Measurements from ENCODE around the gene MLST8.

Gene MLST8

GRCh38 chr16:2165861-2166260 is 39.4 kb upstream of the MLST8 start:
- Histone ChIP-seq H3K36me3 (ENCODE audit: control insufficient read depth, insufficient read depth, low read length) (peaks cover 10% of the 10 kb centered on the region), H3K4me1 (ENCODE audit: control insufficient read depth, insufficient read depth, low read length) (peaks cover 35% of the 10 kb centered on the region), H3K27me3 (ENCODE audit: control insufficient read depth, insufficient read depth, low read length) (no peaks in the 10 kb centered on the region), H3K4me3 (ENCODE audit: low read length) (no peak overlapping the region), H3K9me3 (ENCODE audit: control insufficient read depth, low read length) (no peaks in the 10 kb centered on the region), H3K9ac (ENCODE audit: low read length) (no peak overlapping the region)

GRCh38 chr16:2166263-2167067 is 38.8 kb upstream of the MLST8 start:
- H3K36me3 ChIP-seq (ENCODE audit: control insufficient read depth, insufficient read depth, low read length): peaks cover 10% of the 10 kb centered on the region
- H3K4me1 ChIP-seq (ENCODE audit: control insufficient read depth, insufficient read depth, low read length): peaks cover 29% of the 10 kb centered on the region
- H3K4me3 ChIP-seq (ENCODE audit: low read length): no peak overlapping the region
- H3K27me3 ChIP-seq (ENCODE audit: control insufficient read depth, insufficient read depth, low read length): no peaks in the 10 kb centered on the region
- H3K9ac ChIP-seq (ENCODE audit: low read length): no peak overlapping the region
- H3K9me3 ChIP-seq (ENCODE audit: control insufficient read depth, low read length): no peaks in the 10 kb centered on the region

GRCh38 chr16:2167068-2167638 is 38.1 kb upstream of the MLST8 start:
- Histone ChIP-seq H3K4me3 (ENCODE audit: low read length) (no peak overlapping the region), H3K9ac (ENCODE audit: low read length) (no peak overlapping the region), H3K27me3 (ENCODE audit: control insufficient read depth, insufficient read depth, low read length) (no peaks in the 10 kb centered on the region), H3K9me3 (ENCODE audit: control insufficient read depth, low read length) (no peaks in the 10 kb centered on the region), H3K36me3 (ENCODE audit: control insufficient read depth, insufficient read depth, low read length) (peaks cover 10% of the 10 kb centered on the region), H3K4me1 (ENCODE audit: control insufficient read depth, insufficient read depth, low read length) (peaks cover 22% of the 10 kb centered on the region)

- peaks cover 16% of the 10 kb centered on the region for H3K36me3 ChIP-seq (ENCODE audit: control insufficient read depth, insufficient read depth, low read length)
- no peaks in the 10 kb centered on the region for H3K27me3 ChIP-seq (ENCODE audit: control insufficient read depth, insufficient read depth, low read length)
- H3K4me3 ChIP-seq (ENCODE audit: low read length): no peak overlapping the region
- no peak overlapping the region for H3K9ac ChIP-seq (ENCODE audit: low read length)
- no peaks in the 10 kb centered on the region for H3K9me3 ChIP-seq (ENCODE audit: control insufficient read depth, low read length)
- peaks cover 7% of the 10 kb centered on the region for H3K4me1 ChIP-seq (ENCODE audit: control insufficient read depth, insufficient read depth, low read length)
Observed at GRCh38 chr16:2170080-2170479, 35.2 kb upstream of the MLST8 start.

- H3K9me3 ChIP-seq (ENCODE audit: control insufficient read depth, low read length): no peaks in the 10 kb centered on the region
- no peak overlapping the region for H3K4me3 ChIP-seq (ENCODE audit: low read length)
- peaks cover 16% of the 10 kb centered on the region for H3K36me3 ChIP-seq (ENCODE audit: control insufficient read depth, insufficient read depth, low read length)
- H3K9ac ChIP-seq (ENCODE audit: low read length): no peak overlapping the region
- no peaks in the 10 kb centered on the region for H3K27me3 ChIP-seq (ENCODE audit: control insufficient read depth, insufficient read depth, low read length)
- peaks cover 7% of the 10 kb centered on the region for H3K4me1 ChIP-seq (ENCODE audit: control insufficient read depth, insufficient read depth, low read length)
Observed at GRCh38 chr16:2170587-2171435, 34.4 kb upstream of the MLST8 start.

GRCh38 chr16:2171601-2172178 is 33.6 kb upstream of the MLST8 start:
- no peak overlapping the region for H3K4me3 ChIP-seq (ENCODE audit: low read length)
- H3K9ac ChIP-seq (ENCODE audit: low read length): no peak overlapping the region
- H3K9me3 ChIP-seq (ENCODE audit: control insufficient read depth, low read length): no peaks in the 10 kb centered on the region
- peaks cover 7% of the 10 kb centered on the region for H3K4me1 ChIP-seq (ENCODE audit: control insufficient read depth, insufficient read depth, low read length)
- no peaks in the 10 kb centered on the region for H3K27me3 ChIP-seq (ENCODE audit: control insufficient read depth, insufficient read depth, low read length)
- peaks cover 10% of the 10 kb centered on the region for H3K36me3 ChIP-seq (ENCODE audit: control insufficient read depth, insufficient read depth, low read length)

- Histone ChIP-seq H3K4me3 (ENCODE audit: low read length) (no peak overlapping the region), H3K27me3 (ENCODE audit: control insufficient read depth, insufficient read depth, low read length) (no peaks in the 10 kb centered on the region), H3K9me3 (ENCODE audit: control insufficient read depth, low read length) (no peaks in the 10 kb centered on the region), H3K36me3 (ENCODE audit: control insufficient read depth, insufficient read depth, low read length) (peaks cover 9% of the 10 kb centered on the region), H3K4me1 (ENCODE audit: control insufficient read depth, insufficient read depth, low read length) (peaks cover 7% of the 10 kb centered on the region), H3K9ac (ENCODE audit: low read length) (no peak overlapping the region)
Observed at GRCh38 chr16:2172688-2173335, 32.4 kb upstream of the MLST8 start.

- H3K9ac ChIP-seq (ENCODE audit: low read length): no peak overlapping the region
- no peaks in the 10 kb centered on the region for H3K27me3 ChIP-seq (ENCODE audit: control insufficient read depth, insufficient read depth, low read length)
- no peaks in the 10 kb centered on the region for H3K9me3 ChIP-seq (ENCODE audit: control insufficient read depth, low read length)
- H3K4me1 ChIP-seq (ENCODE audit: control insufficient read depth, insufficient read depth, low read length): peaks cover 7% of the 10 kb centered on the region
- H3K36me3 ChIP-seq (ENCODE audit: control insufficient read depth, insufficient read depth, low read length): peaks cover 6% of the 10 kb centered on the region
- H3K4me3 ChIP-seq (ENCODE audit: low read length): no peak overlapping the region
Observed at GRCh38 chr16:2173366-2173765, 31.9 kb upstream of the MLST8 start.

- H3K9ac ChIP-seq (ENCODE audit: low read length): no peak overlapping the region
- H3K4me1 ChIP-seq (ENCODE audit: control insufficient read depth, insufficient read depth, low read length): peaks cover 7% of the 10 kb centered on the region
- H3K36me3 ChIP-seq (ENCODE audit: control insufficient read depth, insufficient read depth, low read length): peaks cover 6% of the 10 kb centered on the region
Observed at GRCh38 chr16:2173916-2174315, 31.3 kb upstream of the MLST8 start.

GRCh38 chr16:2174396-2175131 is 30.7 kb upstream of the MLST8 start:
- H3K4me1 ChIP-seq (ENCODE audit: control insufficient read depth, insufficient read depth, low read length): peaks cover 7% of the 10 kb centered on the region
- no peaks in the 10 kb centered on the region for H3K9me3 ChIP-seq (ENCODE audit: control insufficient read depth, low read length)
- H3K4me3 ChIP-seq (ENCODE audit: low read length): no peak overlapping the region
- peaks cover 6% of the 10 kb centered on the region for H3K36me3 ChIP-seq (ENCODE audit: control insufficient read depth, insufficient read depth, low read length)
- no peaks in the 10 kb centered on the region for H3K27me3 ChIP-seq (ENCODE audit: control insufficient read depth, insufficient read depth, low read length)
- H3K9ac ChIP-seq (ENCODE audit: low read length): no peak overlapping the region

More at GRCh38 chr16:2173916-2174315, 31.3 kb upstream of the MLST8 start:
- no peaks in the 10 kb centered on the region for H3K27me3 ChIP-seq (ENCODE audit: control insufficient read depth, insufficient read depth, low read length)
- no peak overlapping the region for H3K4me3 ChIP-seq (ENCODE audit: low read length)
- no peaks in the 10 kb centered on the region for H3K9me3 ChIP-seq (ENCODE audit: control insufficient read depth, low read length)

- Histone ChIP-seq H3K36me3 (ENCODE audit: control insufficient read depth, insufficient read depth, low read length) (peaks cover 6% of the 10 kb centered on the region), H3K9me3 (ENCODE audit: control insufficient read depth, low read length) (no peaks in the 10 kb centered on the region), H3K9ac (ENCODE audit: low read length) (no peak overlapping the region), H3K4me1 (ENCODE audit: control insufficient read depth, insufficient read depth, low read length) (peaks cover 7% of the 10 kb centered on the region), H3K27me3 (ENCODE audit: control insufficient read depth, insufficient read depth, low read length) (no peaks in the 10 kb centered on the region), H3K4me3 (ENCODE audit: low read length) (no peak overlapping the region)
Observed at GRCh38 chr16:2175454-2175853, 29.8 kb upstream of the MLST8 start.
